ENCODE results near the gene FSTL4. TPM values are rescaled to one million over a fixed set of nuclear protein-coding genes. Genes with fewer than 3 reads are reported as not detected.

The FSTL4 gene
- total and polyA plus RNA-seq, 5 experiments from 2014 or later = 1.5 to 1.6 TPM; not detected in 3

GRCh38 chr5:133328800-133329199 lies 283.5 kb downstream of the FSTL4 start:
- POLR2A ChIA-PET = no interaction called here
- ATAC-seq (no peak), DNase-seq (peak in 1 of 10 donors; percentile 9)
- Mint-ChIP-seq H3K9me3 (no peaks in the 10 kb centered on the region), H3K4me1 (peaks cover 0 to 14% (median 2%) of the 10 kb centered on the region in 4 donors), H3K4me3 (no peak overlapping the region), H3K27ac (no peak overlapping the region), H3K36me3 (no peaks in the 10 kb centered on the region), H3K27me3 (peaks cover 0 to under 1% (median 0%) of the 10 kb centered on the region in 5 donors)

DNA sequence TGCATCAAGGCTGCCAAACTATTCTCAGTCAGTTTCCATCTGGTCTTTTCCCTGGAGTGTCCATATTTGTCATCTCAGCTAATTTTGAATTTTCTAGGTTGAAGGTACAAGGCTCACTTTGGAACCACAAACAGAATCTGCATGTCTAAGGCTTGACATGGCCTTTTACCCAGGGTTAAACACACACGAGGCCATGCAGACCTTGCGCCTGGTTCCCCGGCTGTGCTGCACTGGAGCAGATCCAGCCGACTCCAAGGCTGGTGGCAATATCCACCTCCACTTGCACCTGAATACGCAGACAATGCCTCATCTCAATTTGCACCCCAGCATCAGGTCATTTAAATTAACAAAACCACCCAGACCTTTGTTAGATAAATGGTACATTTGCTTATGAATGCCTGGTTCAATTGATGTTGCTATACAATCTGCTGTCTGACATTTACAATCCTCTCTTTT lies 284.4 kb downstream of the FSTL4 start:
- Mint-ChIP-seq H3K4me3 (no peak overlapping the region), H3K27me3 (peaks cover 0 to 1% (median 0%) of the 10 kb centered on the region in 5 donors), H3K9me3 (no peaks in the 10 kb centered on the region), H3K27ac (no peak overlapping the region), H3K36me3 (no peaks in the 10 kb centered on the region), H3K4me1 (peaks cover 0 to 11% (median 2%) of the 10 kb centered on the region in 4 donors)
- DNase-seq = peak in 1 of 10 donors; percentile 19
- POLR2A ChIA-PET = no interaction called here
- no peak for ATAC-seq

DNA sequence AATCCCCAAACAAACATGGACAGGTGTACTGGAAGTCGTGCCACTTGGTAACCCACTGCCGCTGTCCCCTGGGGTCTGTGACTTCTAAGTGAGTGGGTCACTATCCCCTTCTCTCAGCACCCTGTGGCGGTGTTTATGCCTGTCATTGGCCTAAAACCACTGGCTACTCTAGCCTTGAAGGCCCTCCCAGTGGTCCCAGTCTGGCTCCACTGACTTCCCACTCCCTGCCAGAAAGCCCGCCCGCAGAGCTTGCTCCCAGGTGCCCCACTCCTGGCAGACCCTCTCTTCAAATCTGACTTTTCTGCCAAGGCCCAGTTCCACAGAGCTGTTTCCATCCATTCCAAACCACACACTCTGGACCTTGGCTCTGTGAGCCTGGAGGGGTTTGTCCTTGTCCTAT lies 286.0 kb downstream of the FSTL4 start:
- H3K36me3 Mint-ChIP-seq = no peaks in the 10 kb centered on the region
- peaks cover 0 to 9% (median 1%) of the 10 kb centered on the region in 4 donors for H3K4me1 Mint-ChIP-seq
- no peaks in the 10 kb centered on the region for H3K9me3 Mint-ChIP-seq
- DNase-seq (peak in 1 of 10 donors; percentile 13), ATAC-seq (no peak)
- POLR2A ChIA-PET = no interaction called here
- peaks cover 0 to 1% (median 0%) of the 10 kb centered on the region in 5 donors for H3K27me3 Mint-ChIP-seq
- no peak overlapping the region for H3K27ac Mint-ChIP-seq
- no peak overlapping the region for H3K4me3 Mint-ChIP-seq

DNA sequence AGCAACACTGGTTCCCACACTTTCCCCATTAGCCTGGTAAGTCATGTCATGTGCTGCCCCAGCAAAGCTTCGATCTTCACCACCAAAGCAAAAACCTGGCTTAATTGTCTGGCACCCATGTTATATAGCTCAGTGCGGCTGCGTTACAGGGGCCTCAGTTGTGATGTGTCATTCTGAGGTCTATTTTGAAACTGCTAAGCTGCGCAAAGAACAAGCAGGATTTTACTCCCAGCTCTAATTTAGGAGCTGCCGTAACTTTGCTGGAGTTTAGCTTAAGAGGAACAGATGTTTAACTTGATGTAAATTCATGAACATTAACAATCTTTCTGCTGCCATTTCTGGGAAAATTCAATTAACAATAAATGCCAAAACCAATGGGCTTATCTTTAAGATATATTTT lies 286.5 kb downstream of the FSTL4 start:
- Mint-ChIP-seq H3K4me1 (peaks cover 0 to 6% (median 1%) of the 10 kb centered on the region in 4 donors), H3K36me3 (no peaks in the 10 kb centered on the region), H3K27me3 (peaks cover 0 to 1% (median 0%) of the 10 kb centered on the region in 5 donors), H3K9me3 (no peaks in the 10 kb centered on the region), H3K4me3 (no peak overlapping the region), H3K27ac (no peak overlapping the region)
- POLR2A ChIA-PET = no interaction called here
- DNase-seq (peak in 1 of 10 donors; percentile 40), ATAC-seq (no peak)

GRCh38 chr5:133324926-133325325 lies 287.4 kb downstream of the FSTL4 start:
- H3K9me3 Mint-ChIP-seq = no peaks in the 10 kb centered on the region
- H3K27ac Mint-ChIP-seq = peak overlapping the region in 1 of 10 donors; percentile 8
- POLR2A ChIA-PET = no interaction called here
- peak in 1 of 10 donors; percentile 36 for DNase-seq
- no peaks in the 10 kb centered on the region for H3K36me3 Mint-ChIP-seq
- no peak for ATAC-seq
- H3K4me1 Mint-ChIP-seq = peaks cover 0 to 6% (median 1%) of the 10 kb centered on the region in 4 donors
- no peak overlapping the region for H3K4me3 Mint-ChIP-seq
- peaks cover 0 to 1% (median 0%) of the 10 kb centered on the region in 5 donors for H3K27me3 Mint-ChIP-seq

DNA sequence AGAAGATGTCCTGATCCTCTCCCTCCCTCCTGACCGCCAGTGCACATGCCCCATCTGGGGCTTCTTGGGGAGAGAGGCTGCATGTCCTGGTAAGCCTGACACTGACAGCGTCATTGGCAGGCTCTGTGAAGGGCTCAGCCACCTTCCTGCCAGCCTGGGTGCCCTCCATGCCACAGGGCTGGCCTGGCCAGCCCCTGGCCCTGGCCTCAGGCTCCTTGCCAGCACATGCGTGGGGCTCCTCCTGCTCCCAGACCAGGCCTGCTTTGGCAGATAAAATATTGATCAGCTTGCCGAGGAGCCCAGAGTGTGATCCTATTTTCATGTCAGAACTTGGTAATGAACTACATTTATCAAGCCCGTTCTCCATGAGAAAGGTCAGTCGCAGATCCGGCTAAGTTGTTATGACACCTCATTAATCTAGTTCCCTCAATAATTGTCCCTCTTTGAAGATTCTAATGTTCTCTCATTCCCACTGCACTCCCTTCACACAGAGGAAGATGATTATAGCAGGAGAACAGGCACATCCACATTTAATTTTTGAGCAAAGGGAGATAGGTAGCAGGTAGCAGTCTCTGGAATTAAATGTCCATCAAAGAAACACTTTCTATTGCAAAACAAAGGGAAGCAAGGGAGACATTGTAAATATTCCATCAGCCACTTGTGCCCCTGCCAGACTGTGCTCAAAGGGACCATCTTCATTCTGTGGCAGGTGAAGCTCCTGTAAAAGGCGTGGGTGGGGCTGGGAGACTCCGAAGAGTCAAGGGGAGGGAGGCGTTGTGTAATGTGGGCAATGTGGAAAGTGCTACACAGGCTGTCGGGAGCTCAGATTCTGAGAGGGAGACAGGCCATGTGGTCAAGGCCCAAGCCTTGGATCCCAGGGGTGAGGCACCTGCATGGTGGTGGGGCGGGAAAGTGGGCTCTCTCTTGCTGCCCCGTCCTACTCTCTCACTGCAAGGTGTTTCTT lies 288.6 kb downstream of the FSTL4 start:
- peak in 1 of 10 donors; percentile 14 for DNase-seq
- Mint-ChIP-seq H3K9me3 (no peaks in the 10 kb centered on the region), H3K4me1 (peaks cover 0 to 6% (median 1%) of the 10 kb centered on the region in 4 donors), H3K4me3 (no peak overlapping the region), H3K36me3 (no peaks in the 10 kb centered on the region), H3K27me3 (peaks cover 0 to 1% (median 0%) of the 10 kb centered on the region in 5 donors), H3K27ac (peak overlapping the region in 1 of 10 donors; percentile 37)
- ATAC-seq = no peak
- POLR2A ChIA-PET = no interaction called here

DNA sequence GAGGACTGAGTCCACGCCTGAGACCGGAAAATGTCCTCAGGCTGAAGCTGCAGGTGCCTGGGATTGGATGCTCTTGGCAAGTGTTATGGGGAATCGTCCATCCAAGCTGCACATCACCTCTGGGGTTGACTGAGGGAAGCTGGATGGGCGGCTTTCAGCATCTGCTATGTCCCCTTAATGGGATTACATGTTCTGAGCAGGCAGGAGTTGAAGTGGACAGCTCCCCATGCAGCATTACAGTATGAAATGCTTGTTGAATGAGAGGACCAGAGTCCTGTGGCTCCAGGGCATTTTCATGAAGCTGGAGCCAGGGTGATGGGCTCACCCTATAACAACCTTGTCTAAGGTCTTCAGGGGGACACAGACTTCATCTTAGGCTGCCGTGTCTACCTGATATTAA lies 289.6 kb downstream of the FSTL4 start:
- ATAC-seq = no peak
- no peaks in the 10 kb centered on the region for H3K9me3 Mint-ChIP-seq

DNA sequence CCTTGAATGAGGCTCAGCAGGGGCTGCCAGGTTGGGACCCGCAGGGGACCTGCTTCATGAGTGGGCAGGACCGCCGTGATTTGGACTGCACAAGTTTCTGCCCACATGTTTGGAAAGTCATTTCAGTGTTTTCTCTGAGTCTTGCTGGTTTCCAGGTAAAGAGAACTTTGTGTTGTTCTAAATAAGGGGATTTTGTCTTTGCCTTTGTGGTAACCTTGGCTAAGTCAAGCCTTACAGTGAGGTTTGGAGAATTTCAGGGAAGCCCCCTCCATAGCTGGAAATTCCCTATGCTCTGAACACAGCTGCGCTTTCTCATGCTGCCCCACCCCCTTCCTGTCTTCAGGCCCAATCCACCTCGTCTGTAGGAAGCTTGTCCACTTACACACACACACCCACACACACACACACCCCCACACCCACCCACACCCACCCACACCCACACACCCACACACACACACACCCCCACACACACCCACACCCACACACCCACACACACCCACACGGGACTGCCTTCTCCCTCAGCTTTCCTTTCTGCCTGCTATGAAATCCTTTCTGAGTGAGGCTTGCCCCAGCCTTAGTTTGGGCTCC lies 290.4 kb downstream of the FSTL4 start:
- Mint-ChIP-seq H3K27me3 (peaks cover 0 to 1% (median 0%) of the 10 kb centered on the region in 5 donors), H3K4me1 (peaks cover 0 to 6% (median 1%) of the 10 kb centered on the region in 4 donors), H3K27ac (peak overlapping the region in 1 of 10 donors; percentile 50), H3K36me3 (no peaks in the 10 kb centered on the region), H3K9me3 (no peaks in the 10 kb centered on the region), H3K4me3 (no peak overlapping the region)
- DNase-seq (no peak), ATAC-seq (peak in 1 of 2 donors; percentile 30)
- POLR2A ChIA-PET = no interaction called here

More for the DNA sequence above, 289.6 kb downstream of the FSTL4 start:
- Mint-ChIP-seq H3K4me1 (peaks cover 0 to 6% (median 1%) of the 10 kb centered on the region in 4 donors), H3K4me3 (no peak overlapping the region), H3K27ac (no peak overlapping the region), H3K36me3 (no peaks in the 10 kb centered on the region), H3K27me3 (peaks cover 0 to 1% (median 0%) of the 10 kb centered on the region in 5 donors)
- DNase-seq = no peak
- POLR2A ChIA-PET = interaction anchor here (0.6 kb wide), 1 partner anchor 184 kb away, joined by 6 read pairs; no protein-coding TSS in a partner anchor

- POLR2A ChIA-PET = no interaction called here
- Mint-ChIP-seq H3K27me3 (peaks cover 0 to 1% (median 0%) of the 10 kb centered on the region in 5 donors), H3K36me3 (no peaks in the 10 kb centered on the region), H3K9me3 (no peaks in the 10 kb centered on the region), H3K27ac (no peak overlapping the region), H3K4me1 (peaks cover 0 to 6% (median 1%) of the 10 kb centered on the region in 4 donors), H3K4me3 (no peak overlapping the region)
- ATAC-seq (no peak), DNase-seq (no peak)
These were observed 291.0 kb downstream of the FSTL4 start for GRCh38 chr5:133321286-133321832.

DNA sequence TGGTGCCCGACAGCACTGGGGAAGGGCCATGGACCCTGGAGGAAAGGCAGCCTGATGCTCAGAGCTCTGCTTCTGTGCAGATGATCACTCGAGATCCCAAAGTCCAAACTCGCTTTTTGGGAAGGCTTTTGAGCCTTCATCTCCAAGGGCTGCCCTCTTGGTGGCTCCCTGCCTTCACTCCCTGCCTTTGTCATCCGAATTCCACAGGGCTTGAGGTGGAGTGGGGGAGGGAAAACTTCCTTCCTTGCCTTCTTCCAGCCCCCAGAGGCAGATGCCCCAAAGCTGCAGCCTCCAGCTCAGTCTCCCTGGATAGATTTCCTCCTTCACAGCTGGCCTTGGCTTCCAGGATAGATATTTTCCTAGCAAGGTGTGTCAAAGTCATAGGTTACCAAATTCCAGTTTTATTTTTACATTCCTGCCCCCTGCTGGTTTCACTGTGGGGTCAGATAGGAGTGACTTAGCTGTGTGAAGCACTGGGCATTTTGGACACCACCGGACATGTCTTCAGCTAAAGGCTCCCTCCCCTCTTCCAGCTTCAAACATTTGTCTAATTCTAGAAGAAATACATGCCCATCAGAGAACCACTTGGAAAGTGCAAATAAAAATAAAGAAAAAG lies 292.3 kb downstream of the FSTL4 start:
- no peak overlapping the region for H3K4me3 Mint-ChIP-seq
- H3K36me3 Mint-ChIP-seq = no peaks in the 10 kb centered on the region
- no peak overlapping the region for H3K27ac Mint-ChIP-seq
- ATAC-seq (no peak), DNase-seq (no peak)
- POLR2A ChIA-PET = no interaction called here
- peaks cover 0 to 1% (median 0%) of the 10 kb centered on the region in 5 donors for H3K27me3 Mint-ChIP-seq
- peaks cover 0 to 6% (median 1%) of the 10 kb centered on the region in 4 donors for H3K4me1 Mint-ChIP-seq
- no peaks in the 10 kb centered on the region for H3K9me3 Mint-ChIP-seq

DNA sequence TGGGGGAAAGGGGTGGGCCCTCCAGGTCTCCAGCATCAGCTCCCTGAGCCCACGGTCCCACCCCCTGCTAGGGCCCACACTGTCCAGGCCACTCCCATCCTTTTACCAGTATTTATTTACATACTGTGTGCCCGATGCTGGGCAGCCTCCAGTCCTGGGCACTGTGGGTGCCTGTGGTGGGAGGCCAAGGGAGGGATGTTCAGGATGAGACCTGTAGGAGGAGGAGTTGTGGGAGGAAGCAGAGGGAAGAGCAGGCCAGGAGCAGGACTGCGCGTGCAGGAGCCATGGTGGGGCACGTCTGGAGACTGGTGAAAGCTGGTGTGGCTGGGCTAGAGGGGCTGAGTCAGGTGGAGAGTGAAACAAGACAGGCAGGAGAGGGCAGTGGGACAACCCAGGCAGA lies 293.1 kb downstream of the FSTL4 start:
- DNase-seq (no peak), ATAC-seq (no peak)
- no peaks in the 10 kb centered on the region for H3K9me3 Mint-ChIP-seq
- H3K27me3 Mint-ChIP-seq = peaks cover 0 to 1% (median 0%) of the 10 kb centered on the region in 5 donors
- POLR2A ChIA-PET = no interaction called here
- H3K36me3 Mint-ChIP-seq = no peaks in the 10 kb centered on the region
- H3K4me3 Mint-ChIP-seq = no peak overlapping the region
- H3K4me1 Mint-ChIP-seq = peaks cover 0 to 6% (median 1%) of the 10 kb centered on the region in 4 donors
- H3K27ac Mint-ChIP-seq = peak overlapping the region in 2 of 10 donors; percentile 34 to 79

DNA sequence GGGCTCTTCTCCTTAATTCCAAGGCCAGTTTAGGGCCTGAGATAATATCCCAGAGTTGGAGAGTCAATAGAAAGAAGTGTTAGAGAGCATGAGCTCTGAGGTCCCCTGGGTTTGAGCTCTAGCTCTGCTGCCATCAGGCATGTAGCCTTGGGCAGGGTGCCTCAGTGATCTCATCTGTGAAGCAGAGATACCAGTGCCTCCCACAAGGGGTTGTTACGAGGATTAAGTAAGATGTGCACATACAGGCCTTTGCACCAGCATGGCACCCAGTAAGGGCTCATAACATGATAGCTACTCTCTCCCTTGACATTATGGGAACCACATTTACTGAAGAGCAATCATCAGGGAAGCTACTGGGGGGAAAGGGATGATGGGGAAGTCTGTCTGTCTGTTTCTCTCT lies 294.8 kb downstream of the FSTL4 start:
- no peak for ATAC-seq
- Mint-ChIP-seq H3K36me3 (no peaks in the 10 kb centered on the region), H3K9me3 (no peaks in the 10 kb centered on the region), H3K27ac (no peak overlapping the region), H3K27me3 (no peaks in the 10 kb centered on the region), H3K4me1 (peaks cover 0 to 6% (median 1%) of the 10 kb centered on the region in 4 donors), H3K4me3 (no peak overlapping the region)
- no peak for DNase-seq
- POLR2A ChIA-PET = no interaction called here
